Neural cell (in vitro differentiated cells): ENCODE data around the gene MB21D2. TPM values are rescaled to one million over a fixed set of nuclear protein-coding genes. Genes with fewer than 3 reads are reported as not detected.

Source experiments
- H2AFZ ChIP-seq: fragments of 200-600, 300-800 bp; sonication (generic), shearing (Covaris generic); 2 replicates; pipeline ENCODE4 v1.6.0; 2014; ENCODE audit warnings: low read depth, mild to moderate bottlenecking, antibody characterized with exemption, low read length, moderate library complexity
- H3F3A ChIP-seq: fragments of 200-600 bp; shearing (Covaris generic); 2 replicates; pipeline ENCODE4 v1.6.1; 2016; ENCODE audit warnings: mild to moderate bottlenecking, moderate library complexity, mixed read lengths, antibody characterized with exemption, low read length; ENCODE audit not compliant: insufficient read depth, poor library complexity, severe bottlenecking
- H3K27ac ChIP-seq: fragments of 200-600, 300-800 bp; sonication (generic), shearing (Covaris generic); 2 replicates; pipeline ENCODE4 v1.5.1; 2014; ENCODE audit warnings: mild to moderate bottlenecking, low read length, moderate library complexity
- H3K27me3 ChIP-seq: fragments of 300-800, 200-600 bp; sonication (generic), shearing (Covaris generic); 2 replicates; pipeline ENCODE4 v1.6.0; 2014; ENCODE audit warnings: mild to moderate bottlenecking, low read depth, low read length, moderate library complexity; ENCODE audit not compliant: insufficient read depth
- H3K36me3 ChIP-seq: fragments of 300-800, 200-600 bp; sonication (generic), shearing (Covaris generic); 2 replicates; pipeline ENCODE4 v1.5.1; 2014; ENCODE audit warnings: mild to moderate bottlenecking, antibody characterized with exemption, low read length, moderate library complexity; ENCODE audit not compliant: insufficient read depth
- H3K4me2 ChIP-seq: fragments of 300-800, 200-600 bp; sonication (generic), shearing (Covaris generic); 2 replicates; pipeline ENCODE4 v1.6.0; 2014; ENCODE audit warnings: mild to moderate bottlenecking, low read length
- H3K4me3 ChIP-seq: fragments of 300-800, 200-600 bp; sonication (generic), shearing (Covaris generic); 2 replicates; pipeline ENCODE4 v1.5.1; 2014; ENCODE audit warnings: mild to moderate bottlenecking, low read length, moderate library complexity
- H3K79me2 ChIP-seq: fragments of 200-600 bp; shearing (Covaris generic); replicated peaks from 2 replicates; pipeline ENCODE4 v1.6.0; 2014; ENCODE audit warnings: mild to moderate bottlenecking, low read length, moderate library complexity; ENCODE audit not compliant: insufficient read depth
- H3K9ac ChIP-seq: fragments of 300-800, 200-600 bp; sonication (generic), shearing (Covaris generic); 2 replicates; pipeline ENCODE4 v1.6.1; 2016; ENCODE audit warnings: mild to moderate bottlenecking, low read length, mixed read lengths
- H3K9me2 ChIP-seq: fragments of 200-600 bp; shearing (Covaris generic); 2 replicates; pipeline ENCODE4 v1.6.1; 2016; ENCODE audit warnings: mild to moderate bottlenecking, low read length, mixed read lengths; ENCODE audit not compliant: insufficient read depth
- H3K9me3 ChIP-seq: fragments of 200-600, 300-800 bp; sonication (generic), shearing (Covaris generic); 2 replicates; pipeline ENCODE4 v1.6.1; 2016; ENCODE audit warnings: mild to moderate bottlenecking, mixed run types, low read length, moderate library complexity, mixed read lengths
- H4K20me1 ChIP-seq: fragments of 200-600 bp; shearing (Covaris generic); 2 replicates; pipeline ENCODE4 v1.6.1; 2016; ENCODE audit warnings: mild to moderate bottlenecking, mixed run types; ENCODE audit not compliant: insufficient read depth
- CTCF ChIP-seq: fragments of 450-650 bp; IDR thresholded peaks from 2 replicates; pipeline ENCODE4 v1.5.1; 2014; ENCODE audit warnings: antibody characterized with exemption, mild to moderate bottlenecking, moderate library complexity; ENCODE audit not compliant: poor library complexity, severe bottlenecking
- EP300 ChIP-seq: fragments of 450-650 bp; conservative IDR thresholded peaks from 2 replicates; pipeline ENCODE4 v1.6.1; 2014; ENCODE audit warnings: antibody characterized with exemption, mild to moderate bottlenecking, moderate library complexity; ENCODE audit not compliant: poor library complexity, severe bottlenecking
- EZH2 ChIP-seq: fragments of 200-600, 300-800 bp; shearing (Covaris generic), sonication (generic); IDR thresholded peaks from 2 replicates; pipeline ENCODE4 v1.6.1; 2014; ENCODE audit warnings: antibody characterized with exemption, low read length, borderline replicate concordance, mild to moderate bottlenecking; ENCODE audit not compliant: insufficient read depth, poor library complexity, severe bottlenecking
- MXI1 ChIP-seq: fragments of 450-650 bp; conservative IDR thresholded peaks from 2 replicates; pipeline ENCODE4 v1.6.1; 2014; ENCODE audit warnings: antibody characterized with exemption, mild to moderate bottlenecking; ENCODE audit not compliant: poor library complexity, severe bottlenecking
- POLR2AphosphoS5 ChIP-seq: IDR thresholded peaks from 2 replicates; pipeline ENCODE4 v1.6.1; 2012
- RAD21 ChIP-seq: fragments of 450-650 bp; conservative IDR thresholded peaks from 2 replicates; pipeline ENCODE4 v1.6.1; 2014; ENCODE audit warnings: antibody characterized with exemption, mild to moderate bottlenecking, moderate library complexity
- REST ChIP-seq: IDR thresholded peaks from 2 replicates; pipeline ENCODE4 v1.6.1; 2012; ENCODE audit warnings: borderline replicate concordance
- SMC3 ChIP-seq: fragments of 450-650 bp; conservative IDR thresholded peaks from 2 replicates; pipeline ENCODE4 v1.6.1; 2014; ENCODE audit warnings: antibody characterized with exemption, mild to moderate bottlenecking, moderate library complexity; ENCODE audit not compliant: poor library complexity
- TAF1 ChIP-seq: IDR thresholded peaks from 2 replicates; pipeline ENCODE4 v1.6.1; 2012; ENCODE audit warnings: low read depth
- polyA plus RNA-seq: library from polyadenylated mRNA; depleted of rRNA; stranded (reverse); fragments of >200 nt; gene quantifications from 2 replicates; pipeline ENCODE4 v1.2.3, GENCODE V29; 2014

The MB21D2 gene
- polyA plus RNA-seq, 1 donor from 2014 or later: 39.0 TPM

- H3K27ac ChIP-seq: no peak overlapping the region
- no peak for TF ChIP-seq REST
- TF ChIP-seq RAD21: no peak
- TF ChIP-seq SMC3: no peak
- no peak for TF ChIP-seq TAF1
- no peak for TF ChIP-seq CTCF
- no peak for TF ChIP-seq EP300
- no peak for TF ChIP-seq POLR2AphosphoS5
- TF ChIP-seq MXI1: no peak
- H4K20me1 ChIP-seq: no peaks in the 10 kb centered on the region
- no peaks in the 10 kb centered on the region for H3K36me3 ChIP-seq
- no peaks in the 10 kb centered on the region for H3K9me3 ChIP-seq
- H3F3A ChIP-seq: no peaks in the 10 kb centered on the region
- no peaks in the 10 kb centered on the region for H3K27me3 ChIP-seq
- peaks cover 4% of the 10 kb centered on the region for H3K79me2 ChIP-seq
- H3K4me3 ChIP-seq: no peak overlapping the region
- no peak overlapping the region for H3K9ac ChIP-seq
- no peak overlapping the region for H2AFZ ChIP-seq
- H3K9me2 ChIP-seq: no peaks in the 10 kb centered on the region
- no peak overlapping the region for H3K4me2 ChIP-seq
These were observed 73.8 kb downstream of the MB21D2 start for GRCh38 chr3:192843723-192844485.

- Histone ChIP-seq H3K27me3 (no peaks in the 10 kb centered on the region), H3K9ac (no peak overlapping the region), H3K4me3 (no peak overlapping the region), H3K27ac (no peak overlapping the region), H3K36me3 (no peaks in the 10 kb centered on the region), H3K9me2 (no peaks in the 10 kb centered on the region), H4K20me1 (no peaks in the 10 kb centered on the region), H3K4me2 (no peak overlapping the region), H3K79me2 (peaks cover 4% of the 10 kb centered on the region), H3F3A (no peaks in the 10 kb centered on the region), H3K9me3 (no peaks in the 10 kb centered on the region), H2AFZ (no peak overlapping the region)
- TF ChIP-seq TAF1 (no peak), POLR2AphosphoS5 (no peak), EP300 (no peak), MXI1 (no peak), RAD21 (no peak), SMC3 (no peak), EZH2 (no peak), REST (no peak), CTCF (no peak)
These were observed 74.5 kb downstream of the MB21D2 start for GRCh38 chr3:192843119-192843518.
